Measurements from ENCODE around the gene ZNF3. TPM values are rescaled to one million over a fixed set of nuclear protein-coding genes. Genes with fewer than 3 reads are reported as not detected.
A peak's percentile ranks its signal among the peaks of the same experiment; 100 is the strongest.

Gene ZNF3
- total and polyA plus RNA-seq, 4 donors, result 6.3 to 26.7 (median 23.0) TPM

DNA sequence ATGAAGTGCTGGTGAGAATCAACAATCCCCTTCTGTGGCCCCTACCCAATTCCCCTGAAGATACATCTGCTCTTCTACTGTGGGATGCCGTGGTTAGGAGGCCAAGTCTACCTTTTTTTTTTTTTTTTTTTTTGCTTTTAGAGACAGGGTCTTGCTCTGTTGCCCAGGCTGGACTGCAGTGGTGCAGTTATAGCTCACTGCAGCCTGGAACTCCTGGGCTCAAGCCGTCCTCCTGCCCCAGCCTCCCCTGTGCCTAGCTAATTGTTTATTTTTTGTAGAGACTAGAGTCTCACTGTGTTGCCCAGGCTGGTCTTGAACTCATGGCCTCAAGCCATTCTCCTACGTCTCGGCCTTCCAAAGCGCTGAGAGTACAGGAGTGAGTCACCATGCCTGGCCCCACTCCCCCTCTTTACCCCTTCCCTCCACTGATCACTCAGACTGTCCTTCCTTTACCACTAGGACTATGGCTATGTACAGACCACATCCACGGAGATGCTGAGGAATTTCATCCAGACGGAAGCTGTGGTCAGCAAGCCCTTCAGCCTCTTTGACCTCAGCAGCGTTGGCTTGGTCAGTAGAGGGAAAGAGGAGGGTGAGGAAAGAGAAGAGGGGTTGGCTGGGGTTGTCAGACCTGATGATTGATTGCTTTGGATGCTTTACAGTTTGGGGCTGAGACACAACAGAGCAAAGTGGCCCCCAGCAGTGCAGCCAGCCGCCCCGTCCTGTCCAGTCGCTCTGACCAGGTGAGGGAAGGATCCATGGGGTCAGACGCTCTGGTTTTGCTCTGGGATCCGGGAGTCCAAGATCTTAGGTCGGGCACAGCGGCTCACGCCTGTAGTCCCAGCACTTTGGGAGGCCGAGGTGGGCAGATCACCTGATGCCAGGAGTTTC lies 21.7 kb upstream of the ZNF3 start:
- H3K4me1 ChIP-seq (ENCODE audit: control insufficient read depth in 1 of 2, insufficient read depth in 2 of 2, low read length in 2 of 2), result no peaks in the 10 kb centered on the region
- no peaks in the 10 kb centered on the region for H3K9me3 ChIP-seq (ENCODE audit: control insufficient read depth, low read length)
- no peak overlapping the region for H3K27ac ChIP-seq (ENCODE audit: low read depth in 1 of 2, low read length in 2 of 2)
- no peak overlapping the region for H3K4me3 ChIP-seq (ENCODE audit: low read length in 2 of 2)
- DNase-seq, result no peak
- WGBS, 2 donors, result 78 to 80% methylated on average over 16 to 17 of the region's 17 CpGs
- intact Hi-C loops (cut with DNase I), result no loop called here
- ATAC-seq (ENCODE audit: low FRiP score), result no peak
- peaks cover 0 to 5% of the 10 kb centered on the region in 2 donors for H3K36me3 ChIP-seq (ENCODE audit: control insufficient read depth in 1 of 2, insufficient read depth in 2 of 2, low read length in 1 of 2)
- H3K27me3 ChIP-seq (ENCODE audit: control insufficient read depth in 1 of 2, insufficient read depth in 2 of 2, low read length in 1 of 2), result no peaks in the 10 kb centered on the region

DNA sequence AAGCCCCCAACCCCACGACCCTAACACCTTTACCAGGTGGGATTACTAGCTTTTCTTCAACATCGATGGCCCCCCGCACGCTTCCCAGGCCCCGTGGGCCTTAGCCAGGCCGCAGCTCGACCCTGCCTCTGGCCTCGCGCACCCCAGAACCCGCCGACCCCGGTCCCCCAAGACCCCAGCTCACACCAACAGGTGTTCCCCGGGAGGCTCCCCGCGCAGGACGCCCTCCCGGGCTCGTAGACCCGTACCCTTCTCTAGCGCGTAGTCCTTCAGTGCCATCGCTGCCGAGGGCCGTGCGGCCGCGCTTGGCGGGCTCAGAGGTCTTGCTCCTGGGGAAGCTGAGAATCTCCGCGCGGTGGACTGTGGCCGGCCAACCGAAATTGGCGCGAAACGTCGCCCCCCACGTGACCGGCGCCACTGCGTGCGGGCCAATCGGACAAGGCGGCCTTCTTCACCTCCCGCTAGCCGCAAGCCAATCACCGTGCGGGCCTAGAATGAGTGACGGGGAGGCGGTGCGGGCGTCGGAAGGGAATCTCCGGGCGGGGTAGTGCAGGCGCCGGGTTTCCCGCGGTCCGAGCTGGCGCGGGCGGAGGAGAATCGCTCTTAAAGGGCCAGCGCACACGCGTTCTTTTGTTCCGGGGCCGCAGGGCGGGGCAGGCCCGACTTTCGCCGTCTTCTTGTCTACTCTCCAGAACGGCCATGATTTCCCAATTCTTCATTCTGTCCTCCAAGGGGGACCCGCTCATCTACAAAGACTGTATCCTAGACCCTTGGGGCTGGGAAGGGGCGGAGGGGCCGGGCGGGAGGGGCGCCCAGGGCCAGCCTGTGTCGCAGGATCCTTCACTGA lies 19.7 kb upstream of the ZNF3 start, which contains the start of the genes AP4M1 and MCM7:
AP4M1 (plus strand) TSS at position 628 of the 847 bp plus-strand sequence; CDS start at position 700, 72 bp downstream.
MCM7 (minus strand) TSS at position 382 of the 847 bp plus-strand sequence; CDS start at position 279, 103 bp downstream.
- peak within 1 kb of the TSS in 1 of 2 donors; percentile 49 for H3K27ac ChIP-seq (ENCODE audit: low read depth in 1 of 2, low read length in 2 of 2)
- peak within 1 kb of the TSS; percentile 81 to 88 for H3K4me3 ChIP-seq (ENCODE audit: low read length in 2 of 2)
- no peaks in the 10 kb centered on the region for H3K9me3 ChIP-seq (ENCODE audit: control insufficient read depth, low read length)
- H3K27me3 ChIP-seq (ENCODE audit: control insufficient read depth in 1 of 2, insufficient read depth in 2 of 2, low read length in 1 of 2), result no peaks in the 10 kb centered on the region
- DNase-seq (peak; percentile 99 to 100), ATAC-seq (ENCODE audit: low FRiP score) (peak; percentile 97)
- H3K36me3 ChIP-seq (ENCODE audit: control insufficient read depth in 1 of 2, insufficient read depth in 2 of 2, low read length in 1 of 2), result peaks cover 0 to 4% of the 10 kb centered on the region in 2 donors
- intact Hi-C loops (cut with DNase I), result loop anchor here in 1 of 2 donors (2.0 kb wide), 2 partner anchors 18 to 26 kb away; partner anchors contain the start of genes CNPY4, MBLAC1 and TAF6
- 0 to 1% methylated on average over 71 to 80 of the region's 80 CpGs for WGBS, 2 donors
- H3K4me1 ChIP-seq (ENCODE audit: control insufficient read depth in 1 of 2, insufficient read depth in 2 of 2, low read length in 2 of 2), result no peaks in the 10 kb centered on the region

DNA sequence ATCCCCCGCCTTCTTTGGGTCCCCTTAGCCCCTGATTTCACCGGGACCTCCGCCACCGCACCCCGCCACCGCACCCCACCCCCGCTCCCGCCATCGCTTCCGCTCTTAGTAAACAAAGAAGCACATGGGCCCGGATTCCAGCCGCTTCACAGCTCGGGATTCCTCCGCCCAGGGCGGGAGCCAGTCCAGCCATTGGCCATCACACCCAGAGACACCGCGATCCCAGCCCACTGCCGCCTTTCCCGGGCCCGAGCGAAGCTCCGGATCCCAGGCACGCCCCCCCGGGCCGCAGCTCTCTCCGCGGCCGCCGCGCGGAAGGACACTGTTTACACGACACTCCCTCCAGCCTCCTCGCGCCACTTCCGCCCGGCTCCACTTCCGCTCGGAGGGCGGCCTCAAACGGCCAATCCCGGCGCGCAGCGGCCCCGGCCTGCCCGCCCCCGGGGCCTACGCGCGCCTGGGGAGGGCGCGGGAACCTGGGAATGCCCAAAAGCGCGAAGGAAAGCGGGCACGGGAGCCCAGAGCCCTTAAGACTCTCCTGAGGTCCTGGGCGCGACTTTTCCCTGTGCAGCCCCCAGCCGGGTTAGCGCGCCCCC lies 19.0 kb upstream of the ZNF3 start:
- 0% methylated on average over 55 to 61 of the region's 61 CpGs for WGBS, 2 donors
- H3K36me3 ChIP-seq (ENCODE audit: control insufficient read depth in 1 of 2, insufficient read depth in 2 of 2, low read length in 1 of 2), result peaks cover 0 to 1% of the 10 kb centered on the region in 2 donors
- ATAC-seq (ENCODE audit: low FRiP score), result peak; percentile 96

DNA sequence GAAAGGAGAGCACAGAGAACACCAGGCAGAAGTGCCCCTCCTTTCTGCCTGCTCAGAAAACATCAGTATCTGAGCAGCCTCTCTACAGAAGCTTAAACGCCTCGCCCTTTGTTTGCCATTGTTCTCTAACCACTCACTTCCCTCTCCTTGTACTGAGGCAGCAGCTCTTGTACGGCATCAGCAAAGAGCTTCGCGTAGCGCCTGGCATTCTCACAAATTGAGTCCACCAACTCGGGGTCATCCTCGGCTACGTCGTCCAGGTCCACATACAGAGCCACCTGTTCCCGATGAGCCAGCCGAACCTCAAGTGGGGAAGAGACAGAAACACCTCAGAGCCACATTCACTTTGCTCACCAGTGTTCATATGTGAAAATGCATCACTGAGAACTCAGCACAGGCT lies 17.9 kb upstream of the ZNF3 start:
- H3K4me1 ChIP-seq (ENCODE audit: control insufficient read depth in 1 of 2, insufficient read depth in 2 of 2, low read length in 2 of 2), result no peaks in the 10 kb centered on the region
- no peak overlapping the region for H3K27ac ChIP-seq (ENCODE audit: low read depth in 1 of 2, low read length in 2 of 2)
- no peaks in the 10 kb centered on the region for H3K27me3 ChIP-seq (ENCODE audit: control insufficient read depth in 1 of 2, insufficient read depth in 2 of 2, low read length in 1 of 2)
- ATAC-seq (ENCODE audit: low FRiP score), result no peak
- peak overlapping the region in 1 of 2 donors; percentile 88 for H3K4me3 ChIP-seq (ENCODE audit: low read length in 2 of 2)
- H3K9me3 ChIP-seq (ENCODE audit: control insufficient read depth, low read length), result no peaks in the 10 kb centered on the region
- intact Hi-C loops (cut with DNase I), result no loop called here
- WGBS, 2 donors, result 75 to 79% methylated on average over 12 of the region's 12 CpGs
- H3K36me3 ChIP-seq (ENCODE audit: control insufficient read depth in 1 of 2, insufficient read depth in 2 of 2, low read length in 1 of 2), result peaks cover 0 to 1% of the 10 kb centered on the region in 2 donors
- no peak for DNase-seq

More for the DNA sequence above, 19.0 kb upstream of the ZNF3 start:
- H3K27ac ChIP-seq (ENCODE audit: low read depth in 1 of 2, low read length in 2 of 2), result no peak overlapping the region
- H3K4me3 ChIP-seq (ENCODE audit: low read length in 2 of 2), result peak overlapping the region; percentile 81 to 88
- H3K4me1 ChIP-seq (ENCODE audit: control insufficient read depth in 1 of 2, insufficient read depth in 2 of 2, low read length in 2 of 2), result no peaks in the 10 kb centered on the region
- no peaks in the 10 kb centered on the region for H3K9me3 ChIP-seq (ENCODE audit: control insufficient read depth, low read length)
- no peaks in the 10 kb centered on the region for H3K27me3 ChIP-seq (ENCODE audit: control insufficient read depth in 1 of 2, insufficient read depth in 2 of 2, low read length in 1 of 2)
- intact Hi-C loops (cut with DNase I), result loop anchor here in 1 of 2 donors (1.0 to 2.0 kb wide), 3 partner anchors 18 to 51 kb away; partner anchors contain the start of genes CNPY4, MBLAC1, TAF6 and ZSCAN21
- DNase-seq, result peak; percentile 96 to 98

DNA sequence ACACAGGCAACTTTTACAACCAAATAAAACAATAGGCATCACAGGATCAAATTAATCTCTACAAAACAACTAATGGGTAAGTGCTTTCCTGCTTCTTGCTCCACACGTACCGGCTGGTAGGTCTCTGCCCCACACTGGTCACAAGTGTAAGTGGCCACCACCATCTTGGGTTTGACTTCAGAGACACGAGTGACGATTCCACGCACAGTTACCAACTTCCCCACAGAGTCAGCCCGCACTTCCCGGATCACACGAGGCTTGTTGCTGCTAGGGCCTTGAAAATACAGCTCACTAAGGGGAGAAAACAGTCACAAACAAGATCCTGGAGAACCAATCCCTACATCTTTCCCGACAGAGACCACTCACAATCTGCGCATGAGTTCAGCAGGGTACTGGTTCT lies 17.4 kb upstream of the ZNF3 start:
- intact Hi-C loops (cut with DNase I), result no loop called here
- Histone ChIP-seq H3K27me3 (ENCODE audit: control insufficient read depth in 1 of 2, insufficient read depth in 2 of 2, low read length in 1 of 2) (no peaks in the 10 kb centered on the region), H3K36me3 (ENCODE audit: control insufficient read depth in 1 of 2, insufficient read depth in 2 of 2, low read length in 1 of 2) (peaks cover 0 to 1% of the 10 kb centered on the region in 2 donors), H3K4me1 (ENCODE audit: control insufficient read depth in 1 of 2, insufficient read depth in 2 of 2, low read length in 2 of 2) (no peaks in the 10 kb centered on the region), H3K4me3 (ENCODE audit: low read length in 2 of 2) (no peak overlapping the region), H3K9me3 (ENCODE audit: control insufficient read depth, low read length) (no peaks in the 10 kb centered on the region), H3K27ac (ENCODE audit: low read depth in 1 of 2, low read length in 2 of 2) (no peak overlapping the region)
- ATAC-seq (ENCODE audit: low FRiP score), result no peak
- no peak for DNase-seq
- WGBS, 2 donors, result 82 to 83% methylated on average over 10 of the region's 10 CpGs

DNA sequence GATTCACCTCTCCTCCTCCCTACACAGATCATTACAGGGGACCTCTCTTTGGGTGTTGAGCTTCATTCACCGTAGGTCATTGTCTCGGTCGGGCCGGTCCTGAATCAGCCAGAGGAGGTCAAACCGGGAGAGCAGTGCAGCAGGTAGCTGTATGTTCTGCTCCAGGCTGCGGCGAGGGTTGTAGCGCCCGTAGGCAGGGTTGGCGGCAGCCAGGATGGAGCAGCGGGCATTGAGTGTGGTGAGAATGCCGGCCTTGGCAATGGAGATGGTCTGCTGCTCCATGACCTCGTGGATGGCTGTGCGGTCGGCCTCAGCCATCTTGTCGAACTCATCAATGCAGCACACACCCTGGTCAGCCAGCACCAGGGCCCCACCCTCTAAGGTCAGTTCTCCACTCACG lies 14.2 kb upstream of the ZNF3 start:
- H3K4me1 ChIP-seq (ENCODE audit: control insufficient read depth in 1 of 2, insufficient read depth in 2 of 2, low read length in 2 of 2), result no peaks in the 10 kb centered on the region
- no peak overlapping the region for H3K4me3 ChIP-seq (ENCODE audit: low read length in 2 of 2)
- intact Hi-C loops (cut with DNase I), result no loop called here
- peaks cover 0 to 10% of the 10 kb centered on the region in 2 donors for H3K36me3 ChIP-seq (ENCODE audit: control insufficient read depth in 1 of 2, insufficient read depth in 2 of 2, low read length in 1 of 2)
- H3K27ac ChIP-seq (ENCODE audit: low read depth in 1 of 2, low read length in 2 of 2), result no peak overlapping the region
- WGBS, 2 donors, result 91 to 94% methylated on average over 17 of the region's 17 CpGs
- no peak for ATAC-seq (ENCODE audit: low FRiP score)
- no peak for DNase-seq
- no peaks in the 10 kb centered on the region for H3K9me3 ChIP-seq (ENCODE audit: control insufficient read depth, low read length)
- no peaks in the 10 kb centered on the region for H3K27me3 ChIP-seq (ENCODE audit: control insufficient read depth in 1 of 2, insufficient read depth in 2 of 2, low read length in 1 of 2)

DNA sequence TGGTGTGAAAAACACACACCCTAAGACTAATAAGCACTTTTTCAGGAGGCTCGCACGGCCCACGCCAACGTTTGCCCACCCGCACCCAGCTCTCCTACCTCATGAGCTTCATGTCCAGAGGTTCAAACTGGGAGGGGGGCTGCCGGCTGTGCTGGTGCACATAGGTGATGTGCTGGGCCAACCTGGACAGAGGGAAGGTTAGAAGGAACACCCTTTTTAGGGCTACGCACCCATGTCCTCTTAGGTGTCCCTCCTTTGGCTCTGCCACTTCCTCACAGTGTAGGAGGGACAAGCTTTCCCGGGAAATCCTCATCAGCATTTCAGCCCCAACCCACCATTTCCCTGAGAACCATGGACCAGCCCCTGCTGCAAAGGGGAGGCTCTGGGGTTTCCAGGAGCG lies 13.8 kb upstream of the ZNF3 start:
- Histone ChIP-seq H3K27ac (ENCODE audit: low read depth in 1 of 2, low read length in 2 of 2) (no peak overlapping the region), H3K27me3 (ENCODE audit: control insufficient read depth in 1 of 2, insufficient read depth in 2 of 2, low read length in 1 of 2) (no peaks in the 10 kb centered on the region), H3K4me3 (ENCODE audit: low read length in 2 of 2) (no peak overlapping the region), H3K9me3 (ENCODE audit: control insufficient read depth, low read length) (no peaks in the 10 kb centered on the region), H3K36me3 (ENCODE audit: control insufficient read depth in 1 of 2, insufficient read depth in 2 of 2, low read length in 1 of 2) (peaks cover 0 to 10% of the 10 kb centered on the region in 2 donors), H3K4me1 (ENCODE audit: control insufficient read depth in 1 of 2, insufficient read depth in 2 of 2, low read length in 2 of 2) (no peaks in the 10 kb centered on the region)
- DNase-seq (no peak), ATAC-seq (ENCODE audit: low FRiP score) (no peak)
- 77 to 82% methylated on average over 9 of the region's 9 CpGs for WGBS, 2 donors
- intact Hi-C loops (cut with DNase I), result no loop called here

DNA sequence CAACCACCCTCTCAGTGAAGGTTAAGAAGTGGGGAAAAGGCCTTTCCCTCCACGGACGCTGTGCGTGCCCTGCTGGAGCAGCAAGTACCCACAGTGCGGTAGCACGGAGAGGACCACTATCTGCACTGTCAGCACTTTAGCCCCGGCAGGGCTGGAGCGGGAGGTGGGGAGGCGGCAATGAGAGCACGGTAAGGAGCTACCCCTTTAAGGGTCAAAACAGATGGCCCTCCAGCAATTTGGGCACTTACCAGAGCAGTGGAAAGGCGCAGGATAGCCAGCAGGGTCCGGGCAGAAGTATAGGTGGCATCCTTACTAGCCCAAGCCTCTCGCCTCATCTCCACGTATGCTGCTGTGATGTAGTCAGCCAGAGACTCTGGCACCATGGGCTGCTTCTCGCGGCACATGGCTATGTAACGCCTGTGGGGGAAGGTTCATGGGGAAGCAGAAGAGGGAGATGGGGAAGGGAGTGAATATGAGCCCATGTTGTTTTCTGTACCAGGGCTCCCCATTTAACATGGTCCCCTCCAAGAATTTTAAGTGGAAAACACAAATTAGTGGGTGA lies 12.5 kb upstream of the ZNF3 start:
- Histone ChIP-seq H3K27ac (ENCODE audit: low read depth in 1 of 2, low read length in 2 of 2) (no peak overlapping the region), H3K4me1 (ENCODE audit: control insufficient read depth in 1 of 2, insufficient read depth in 2 of 2, low read length in 2 of 2) (no peaks in the 10 kb centered on the region), H3K9me3 (ENCODE audit: control insufficient read depth, low read length) (no peaks in the 10 kb centered on the region), H3K36me3 (ENCODE audit: control insufficient read depth in 1 of 2, insufficient read depth in 2 of 2, low read length in 1 of 2) (peaks cover 0 to 10% of the 10 kb centered on the region in 2 donors), H3K4me3 (ENCODE audit: low read length in 2 of 2) (no peak overlapping the region), H3K27me3 (ENCODE audit: control insufficient read depth in 1 of 2, insufficient read depth in 2 of 2, low read length in 1 of 2) (no peaks in the 10 kb centered on the region)
- DNase-seq (no peak), ATAC-seq (ENCODE audit: low FRiP score) (no peak)
- intact Hi-C loops (cut with DNase I), result loop anchor here in 1 of 2 donors (5.0 kb wide), 1 partner anchor 33 kb away; the partner anchor contains the start of gene MBLAC1
- WGBS, 2 donors, result 77 to 79% methylated on average over 16 of the region's 16 CpGs
